ENCODE data around the gene RCAN3. TPM values are rescaled to one million over a fixed set of nuclear protein-coding genes. Genes with fewer than 3 reads are reported as not detected.
"Not testable (repeated sequence)": the region's sequence is repeated elsewhere in the genome, so short reads cannot be mapped to it uniquely, and the experiment has no call there.

Gene RCAN3
- total and polyA plus RNA-seq, 2 of the 13 experiments (the other 11 are each of a cell fraction or from before 2014, with no cell fraction given): 12.2 to 13.3 TPM

- TF ChIP-seq, protein P1, sequence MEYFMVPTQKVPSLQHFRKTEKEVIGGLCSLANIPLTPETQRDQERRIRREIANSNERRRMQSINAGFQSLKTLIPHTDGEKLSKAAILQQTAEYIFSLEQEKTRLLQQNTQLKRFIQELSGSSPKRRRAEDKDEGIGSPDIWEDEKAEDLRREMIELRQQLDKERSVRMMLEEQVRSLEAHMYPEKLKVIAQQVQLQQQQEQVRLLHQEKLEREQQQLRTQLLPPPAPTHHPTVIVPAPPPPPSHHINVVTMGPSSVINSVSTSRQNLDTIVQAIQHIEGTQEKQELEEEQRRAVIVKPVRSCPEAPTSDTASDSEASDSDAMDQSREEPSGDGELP (IDR thresholded peaks at IDR 0.05; ENCODE audit: borderline replicate concordance, low read depth): 0 out of 2 replicates have a peak, but pooled peaks have one; percentile 10
- not testable (repeated sequence) for TF ChIP-seq SOX13 (IDR thresholded peaks at IDR 0.05); CREB1 (IDR thresholded peaks at IDR 0.05); GABPA (IDR thresholded peaks at IDR 0.05; ENCODE audit: low read depth, low read length)
- TF ChIP-seq SOX13 (CRISPR knock-in tag; conservative IDR thresholded peaks at IDR 0.05 in 1 of 2, IDR thresholded peaks at IDR 0.05 in 1 of 2): peak in 1 of 2 experiments; percentile 68; a peak in 2 of 4 replicates
- 0 out of 2 replicates have a peak, but pooled peaks have one; percentile 43 for TF ChIP-seq POGK (CRISPR knock-in tag; conservative IDR thresholded peaks at IDR 0.05)
- TF ChIP-seq, protein P2, sequence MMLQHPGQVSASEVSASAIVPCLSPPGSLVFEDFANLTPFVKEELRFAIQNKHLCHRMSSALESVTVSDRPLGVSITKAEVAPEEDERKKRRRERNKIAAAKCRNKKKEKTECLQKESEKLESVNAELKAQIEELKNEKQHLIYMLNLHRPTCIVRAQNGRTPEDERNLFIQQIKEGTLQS (CRISPR knock-in tag; IDR thresholded peaks at IDR 0.05): peak; percentile 88
- peak; percentile 55; the same call in 1 of the 2 replicates for TF ChIP-seq RXRB (CRISPR knock-in tag; IDR thresholded peaks at IDR 0.05; ENCODE audit: borderline replicate concordance)
- peak; percentile 63 for TF ChIP-seq CREB1 (CRISPR knock-in tag; IDR thresholded peaks at IDR 0.05)
- TF ChIP-seq, protein P3, sequence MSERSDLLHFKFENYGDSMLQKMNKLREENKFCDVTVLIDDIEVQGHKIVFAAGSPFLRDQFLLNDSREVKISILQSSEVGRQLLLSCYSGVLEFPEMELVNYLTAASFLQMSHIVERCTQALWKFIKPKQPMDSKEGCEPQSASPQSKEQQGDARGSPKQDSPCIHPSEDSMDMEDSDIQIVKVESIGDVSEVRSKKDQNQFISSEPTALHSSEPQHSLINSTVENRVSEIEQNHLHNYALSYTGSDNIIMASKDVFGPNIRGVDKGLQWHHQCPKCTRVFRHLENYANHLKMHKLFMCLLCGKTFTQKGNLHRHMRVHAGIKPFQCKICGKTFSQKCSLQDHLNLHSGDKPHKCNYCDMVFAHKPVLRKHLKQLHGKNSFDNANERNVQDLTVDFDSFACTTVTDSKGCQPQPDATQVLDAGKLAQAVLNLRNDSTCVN (CRISPR knock-in tag; IDR thresholded peaks at IDR 0.05; ENCODE audit: borderline replicate concordance): peak; percentile 76; the same call in 1 of the 2 replicates
- 0 out of 2 replicates have a peak, but pooled peaks have one; percentile 11 for TF ChIP-seq HMG20B (CRISPR knock-in tag; conservative IDR thresholded peaks at IDR 0.05)
- peak; percentile 31 for TF ChIP-seq ZNF883 (CRISPR knock-in tag; IDR thresholded peaks at IDR 0.05; ENCODE audit: not compliant biosample characterization)
- peak; percentile 10; the same call in 1 of the 2 replicates for TF ChIP-seq BCL6 (CRISPR knock-in tag; IDR thresholded peaks at IDR 0.05)
- peak; percentile 22; the same call in 1 of the 2 replicates for TF ChIP-seq ZGPAT (CRISPR knock-in tag; IDR thresholded peaks at IDR 0.05)
- TF ChIP-seq GABPA (CRISPR knock-in tag; IDR thresholded peaks at IDR 0.05; ENCODE audit: low read depth): peak; percentile 11; the same call in 1 of the 2 replicates
- peak; percentile 70 for TF ChIP-seq MED1 (CRISPR knock-in tag; IDR thresholded peaks at IDR 0.05)
- TF ChIP-seq HOXA3 (CRISPR knock-in tag; IDR thresholded peaks at IDR 0.05): peak; percentile 61; the same call in 1 of the 2 replicates
- TF ChIP-seq GATAD2A (CRISPR knock-in tag; IDR thresholded peaks at IDR 0.05): peak; percentile 89
- peak; percentile 66; the same call in 1 of the 2 replicates for TF ChIP-seq HDAC2 (CRISPR knock-in tag; IDR thresholded peaks at IDR 0.05)
- TF ChIP-seq CEBPB (IDR thresholded peaks at IDR 0.05; ENCODE audit: borderline replicate concordance, low read depth, low read length): peak; percentile 86
- 0 out of 2 replicates have a peak, but pooled peaks have one; percentile 28 for TF ChIP-seq POGZ (CRISPR knock-in tag; IDR thresholded peaks at IDR 0.05)
- TF ChIP-seq FOSL2 (CRISPR knock-in tag; IDR thresholded peaks at IDR 0.05): peak; percentile 57
- peak; percentile 44; the same call in 1 of the 2 replicates for TF ChIP-seq ZNF574 (CRISPR knock-in tag; IDR thresholded peaks at IDR 0.05)
These were observed 46.6 kb downstream of the RCAN3 start (continued) for GRCh38 chr1:24549210-24549609.

Measured in HepG2 (cell line).